IMR-90 (cell line): Measurements from ENCODE around the gene CLEC1A. TPM values are rescaled to one million over a fixed set of nuclear protein-coding genes. Genes with fewer than 3 reads are reported as not detected.

ENCODE experiments used
- ATAC-seq: fragments of 200-7000 bp; cut with Tn5 transposase; 2 replicates; pipeline ENCODE4 v1.9.1; 2020; ENCODE audit warnings: low read depth, mild to moderate bottlenecking, moderate library complexity
- BruUV-seq: library from RNA; stranded (reverse); fragments of 400-500 nt; replicated peaks from 2 replicates; lab custom pipeline; 2021; lab: Mats Ljungman, UMichigan
- CTCF ChIA-PET: fragments of 300-600 bp; formaldehyde crosslinking; extraction: SDS; loops from one replicate; lab custom pipeline; 2021; ENCODE audit warnings: antibody characterized with exemption; lab: Yijun Ruan, JAX
- POLR2A ChIA-PET: fragments of 300-600 bp; sonication (Branson Sonifier 250); formaldehyde crosslinking; loops from one replicate; lab custom pipeline; 2022; ENCODE audit warnings: antibody characterized with exemption; ENCODE audit not compliant: unreplicated experiment; lab: Charles Lee
- DNase-seq: peaks from one replicate; pipeline ENCODE4 v3.0.0; 2013
- H2AFZ ChIP-seq: replicated peaks from 2 replicates; pipeline ENCODE3; 2013; ENCODE audit warnings: low read length, mild to moderate bottlenecking; ENCODE audit not compliant: poor library complexity
- H2AK5ac ChIP-seq: 2 replicates; pipeline ENCODE4 v1.6.1; 2013; ENCODE audit warnings: low read depth, low read length, inconsistent platforms
- H2AK9ac ChIP-seq: replicated peaks from 2 replicates; pipeline ENCODE3; 2013; ENCODE audit warnings: mild to moderate bottlenecking, low read depth, low read length, moderate library complexity; ENCODE audit not compliant: poor library complexity
- H2BK120ac ChIP-seq: 2 replicates; pipeline ENCODE4 v1.6.1; 2013; ENCODE audit warnings: low read depth, low read length, inconsistent platforms
- H2BK15ac ChIP-seq: 3 replicates; pipeline ENCODE4 v1.6.1; 2013; ENCODE audit warnings: low read depth, low read length, inconsistent platforms
- H2BK20ac ChIP-seq: 2 replicates; pipeline ENCODE4 v1.6.1; 2013; ENCODE audit warnings: low read depth, mild to moderate bottlenecking, inconsistent platforms, low read length, moderate library complexity
- H2BK5ac ChIP-seq: 2 replicates; pipeline ENCODE4 v1.6.1; 2013; ENCODE audit warnings: mild to moderate bottlenecking, low read depth, low read length, inconsistent platforms; ENCODE audit not compliant: poor library complexity, severe bottlenecking
- H3K14ac ChIP-seq: replicated peaks from 2 replicates; pipeline ENCODE4 v1.6.1; 2013; ENCODE audit warnings: low read depth, low read length, inconsistent platforms
- H3K18ac ChIP-seq: 2 replicates; pipeline ENCODE4 v1.6.1; 2013; ENCODE audit warnings: low read depth, low read length, control low read depth
- H3K23ac ChIP-seq: 2 replicates; pipeline ENCODE4 v1.6.1; 2013; ENCODE audit warnings: low read depth, low read length, inconsistent platforms
- H3K27ac ChIP-seq: 2 replicates; pipeline ENCODE4 v1.5.1; 2013; ENCODE audit warnings: mild to moderate bottlenecking, control low read depth, low read length; ENCODE audit not compliant: insufficient read depth
- H3K27me3 ChIP-seq: 2 replicates; pipeline ENCODE4 v1.6.1; 2013; ENCODE audit warnings: low read length; ENCODE audit not compliant: control insufficient read depth, insufficient read depth
- H3K36me3 ChIP-seq: 2 replicates; pipeline ENCODE4 v1.6.1; 2013; ENCODE audit warnings: low read length, mixed read lengths; ENCODE audit not compliant: control insufficient read depth, insufficient read depth
- H3K4ac ChIP-seq: 2 replicates; pipeline ENCODE4 v1.6.1; 2013; ENCODE audit warnings: low read depth, low read length, inconsistent platforms
- H3K4me1 ChIP-seq: 2 replicates; pipeline ENCODE4 v1.6.1; 2013; ENCODE audit warnings: low read length, mixed read lengths; ENCODE audit not compliant: control insufficient read depth, insufficient read depth
- H3K4me2 ChIP-seq: 2 replicates; pipeline ENCODE4 v1.6.1; 2013; ENCODE audit warnings: low read depth, mild to moderate bottlenecking, control low read depth, low read length, moderate library complexity
- H3K4me3 ChIP-seq: 2 replicates; pipeline ENCODE4 v1.5.1; 2013; ENCODE audit warnings: low read depth, mild to moderate bottlenecking, control low read depth, low read length, moderate library complexity; ENCODE audit not compliant: insufficient read depth
- H3K56ac ChIP-seq: 2 replicates; pipeline ENCODE4 v1.6.1; 2013; ENCODE audit warnings: low read length, inconsistent platforms; ENCODE audit not compliant: insufficient read depth; ENCODE audit errors: extremely low read depth
- H3K79me1 ChIP-seq, 2 experiments: 2 replicates each; pipeline ENCODE4 v1.6.1; 2013; ENCODE audit warnings: low read length in 2 of 2, inconsistent platforms in 1 of 2, low read depth in 1 of 2
- H3K9ac ChIP-seq: 2 replicates; pipeline ENCODE4 v1.6.1; 2013; ENCODE audit warnings: low read depth, low read length, control low read depth
- H3K9me1 ChIP-seq: 2 replicates; pipeline ENCODE4 v1.6.1; 2013; ENCODE audit warnings: low read length, inconsistent platforms; ENCODE audit not compliant: insufficient read depth
- H3K9me3 ChIP-seq: 2 replicates; pipeline ENCODE4 v1.6.1; 2013; ENCODE audit warnings: low read length; ENCODE audit not compliant: control insufficient read depth, insufficient read depth
- H4K20me1 ChIP-seq: 2 replicates; pipeline ENCODE4 v1.6.1; 2013; ENCODE audit warnings: low read length, inconsistent platforms; ENCODE audit not compliant: insufficient read depth
- H4K5ac ChIP-seq: 2 replicates; pipeline ENCODE4 v1.6.1; 2013; ENCODE audit warnings: mild to moderate bottlenecking, low read depth, low read length, control low read depth
- H4K8ac ChIP-seq, 2 experiments: 2 replicates each; pipeline ENCODE4 v1.6.1; 2013; ENCODE audit warnings: low read depth in 2 of 2, low read length in 2 of 2, control low read depth in 1 of 2, inconsistent platforms in 1 of 2
- H4K91ac ChIP-seq: 2 replicates; pipeline ENCODE4 v1.6.1; 2013; ENCODE audit warnings: low read depth, low read length, inconsistent platforms; ENCODE audit not compliant: insufficient read depth
- BHLHE40 ChIP-seq: fragments of 150-350 bp; IDR thresholded peaks from 2 replicates; pipeline ENCODE4 v1.6.1; 2016; ENCODE audit warnings: mild to moderate bottlenecking, low read depth, low read length
- CEBPB ChIP-seq: IDR thresholded peaks from 2 replicates; pipeline ENCODE4 v1.6.1; 2012; ENCODE audit warnings: low read depth, low read length, improper control_type of control experiment
- CHD1 ChIP-seq: IDR thresholded peaks from 2 replicates; pipeline ENCODE4 v1.6.1; 2012; ENCODE audit warnings: low read depth, low read length, improper control_type of control experiment
- FOS ChIP-seq: fragments of 150-350 bp; IDR thresholded peaks from 2 replicates; pipeline ENCODE4 v1.6.1; 2016; ENCODE audit warnings: low read depth, low read length
- MAFK ChIP-seq: IDR thresholded peaks from 2 replicates; pipeline ENCODE4 v1.6.1; 2012; ENCODE audit warnings: low read depth, low read length, improper control_type of control experiment
- MAZ ChIP-seq: IDR thresholded peaks from 2 replicates; pipeline ENCODE4 v1.6.1; 2012; ENCODE audit warnings: low read depth, mild to moderate bottlenecking, low read length, improper control_type of control experiment, moderate library complexity, borderline replicate concordance
- MXI1 ChIP-seq: IDR thresholded peaks from 2 replicates; pipeline ENCODE4 v1.6.1; 2012; ENCODE audit warnings: low read depth, mild to moderate bottlenecking, low read length, moderate library complexity, borderline replicate concordance
- NFE2L2 ChIP-seq: fragments of 150-350 bp; IDR thresholded peaks from 2 replicates; pipeline ENCODE4 v1.6.1; 2016; ENCODE audit warnings: low read depth, mild to moderate bottlenecking, low read length
- POLR2A ChIP-seq: IDR thresholded peaks from 2 replicates; pipeline ENCODE4 v1.6.1; 2012; ENCODE audit warnings: mild to moderate bottlenecking, low read depth, low read length
- RAD21 ChIP-seq: IDR thresholded peaks from 2 replicates; pipeline ENCODE4 v1.6.1; 2012; ENCODE audit warnings: low read length, improper control_type of control experiment
- RCOR1 ChIP-seq: IDR thresholded peaks from 2 replicates; pipeline ENCODE4 v1.6.1; 2012; ENCODE audit warnings: mild to moderate bottlenecking, low read length, improper control_type of control experiment; ENCODE audit not compliant: insufficient replicate concordance
- RFX5 ChIP-seq: IDR thresholded peaks from 2 replicates; pipeline ENCODE4 v1.8.0; 2012; ENCODE audit warnings: low read depth, mild to moderate bottlenecking, low read length, moderate library complexity
- SMC3 ChIP-seq: fragments of 150-350 bp; IDR thresholded peaks from 2 replicates; pipeline ENCODE4 v1.6.1; 2016; ENCODE audit warnings: low read depth, mild to moderate bottlenecking, antibody characterized with exemption, low read length, moderate library complexity
- WGBS, 2 experiments: methylation state at CpG; one replicate each; pipeline versions ENCODE4 v1.1.5 to v1.1.7; 2013; ENCODE audit warnings: missing lambda C conversion rate in 2 of 2; ENCODE audit not compliant: insufficient read length in 1 of 2; ENCODE audit errors: extremely low coverage in 2 of 2; 5-methylcytosine and 5-hydroxymethylcytosine counted together
- dilution Hi-C: fragments of 300-500 bp; cut with HindIII; formaldehyde crosslinking; loops from one replicate; pipeline ENCODE4 v1.14.3; 2018; ENCODE audit warnings: low sequenced_read_pairs; ENCODE audit not compliant: unreplicated experiment
- in situ Hi-C: fragments of 300-500 bp; cut with MboI; formaldehyde crosslinking; loops from 3 replicates; pipeline ENCODE4 v1.14.3; 2019; ENCODE audit warnings: low sequenced_read_pairs, inconsistent platforms, mixed read lengths
- intact Hi-C: fragments of 100-400 bp; cut with micrococcal nuclease; formaldehyde crosslinking; loops from 2 replicates; pipeline ENCODE4 v1.10.0; 2022
- polyA plus RNA-seq, 3 experiments: library from polyadenylated mRNA; depleted of rRNA; stranded (reverse); fragments of >200 nt; gene quantifications; 2 replicates each; pipeline ENCODE4 v1.2.3, GENCODE V29; 2012; ENCODE audit warnings: low replicate concordance in 1 of 3
- total RNA-seq: library from RNA; depleted of rRNA; stranded (reverse); fragments of >200 nt; gene quantifications from 2 replicates; pipeline ENCODE4 v1.2.3, GENCODE V29; 2012
- TF ChIP-seq, protein P1 (sequence below): fragments of 150-350 bp; IDR thresholded peaks from 2 replicates; pipeline ENCODE4 v1.6.1; 2017; ENCODE audit warnings: mild to moderate bottlenecking, antibody characterized with exemption, low read length, low read depth
- TF ChIP-seq, protein P2 (sequence below): conservative IDR thresholded peaks from 2 replicates; pipeline ENCODE4 v1.5.1; 2012; ENCODE audit warnings: mild to moderate bottlenecking, low read depth, low read length, improper control_type of control experiment
- TF ChIP-seq, protein P3 (sequence below): fragments of 150-350 bp; IDR thresholded peaks from 2 replicates; pipeline ENCODE4 v1.6.1; 2016; ENCODE audit warnings: low read depth, mild to moderate bottlenecking, low read length, moderate library complexity, borderline replicate concordance

Gene CLEC1A
- total and polyA plus RNA-seq, 2 of the 4 experiments (the other 2 are of a cell fraction), result not detected

DNA sequence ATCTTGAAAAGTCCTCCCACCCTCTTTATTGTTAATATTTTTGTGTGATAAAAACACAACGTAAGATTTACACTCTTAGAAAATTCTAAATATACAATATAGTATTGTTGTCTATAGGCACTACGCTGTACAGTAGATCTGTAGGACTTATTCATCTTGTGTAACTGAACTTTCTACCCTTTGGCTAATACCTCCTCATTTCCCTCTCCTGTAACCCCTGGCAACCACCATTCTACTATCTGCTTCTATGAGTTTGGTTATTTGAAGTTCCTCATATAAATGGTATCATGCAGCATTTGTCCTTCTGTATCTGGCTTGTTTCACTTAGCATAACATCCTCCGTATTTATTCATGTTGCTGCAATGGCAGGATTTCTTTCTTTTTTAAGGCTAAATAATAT is 73.5 kb downstream of the CLEC1A start:
- Histone ChIP-seq H2BK5ac (no peak overlapping the region), H3K23ac (no peak overlapping the region), H2AFZ (no peak overlapping the region), H3K4me2 (no peak overlapping the region), H2BK15ac (no peak overlapping the region), H3K36me3 (no peaks in the 10 kb centered on the region), H3K27ac (no peak overlapping the region), H2BK20ac (no peak overlapping the region), H3K4ac (no peak overlapping the region), H2AK5ac (no peak overlapping the region), H4K5ac (no peak overlapping the region), H2BK120ac (no peak overlapping the region), H3K27me3 (no peaks in the 10 kb centered on the region), H3K56ac (no peak overlapping the region), H4K91ac (no peak overlapping the region), H4K8ac (no peak overlapping the region), H3K9me1 (peaks cover 3% of the 10 kb centered on the region; the same call in 1 of the 2 replicates), H3K9ac (no peak overlapping the region), H3K4me3 (no peak overlapping the region), H3K4me1 (no peaks in the 10 kb centered on the region; the same call in 1 of the 2 replicates), H2AK9ac (no peak overlapping the region), H3K14ac (no peak overlapping the region), H3K79me1 (no peaks in the 10 kb centered on the region), H3K18ac (no peak overlapping the region), H4K20me1 (no peaks in the 10 kb centered on the region), H3K9me3 (no peaks in the 10 kb centered on the region)
- no TSS peak for BruUV-seq
- no peak for TF ChIP-seq RCOR1
- TF ChIP-seq NFE2L2, result no peak
- no peak for TF ChIP-seq RFX5
- no peak for TF ChIP-seq BHLHE40
- no peak for TF ChIP-seq MAFK
- no peak for TF ChIP-seq CEBPB
- TF ChIP-seq MXI1, result no peak
- TF ChIP-seq, protein P1, sequence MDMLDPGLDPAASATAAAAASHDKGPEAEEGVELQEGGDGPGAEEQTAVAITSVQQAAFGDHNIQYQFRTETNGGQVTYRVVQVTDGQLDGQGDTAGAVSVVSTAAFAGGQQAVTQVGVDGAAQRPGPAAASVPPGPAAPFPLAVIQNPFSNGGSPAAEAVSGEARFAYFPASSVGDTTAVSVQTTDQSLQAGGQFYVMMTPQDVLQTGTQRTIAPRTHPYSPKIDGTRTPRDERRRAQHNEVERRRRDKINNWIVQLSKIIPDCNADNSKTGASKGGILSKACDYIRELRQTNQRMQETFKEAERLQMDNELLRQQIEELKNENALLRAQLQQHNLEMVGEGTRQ, result no peak
- TF ChIP-seq, protein P2, sequence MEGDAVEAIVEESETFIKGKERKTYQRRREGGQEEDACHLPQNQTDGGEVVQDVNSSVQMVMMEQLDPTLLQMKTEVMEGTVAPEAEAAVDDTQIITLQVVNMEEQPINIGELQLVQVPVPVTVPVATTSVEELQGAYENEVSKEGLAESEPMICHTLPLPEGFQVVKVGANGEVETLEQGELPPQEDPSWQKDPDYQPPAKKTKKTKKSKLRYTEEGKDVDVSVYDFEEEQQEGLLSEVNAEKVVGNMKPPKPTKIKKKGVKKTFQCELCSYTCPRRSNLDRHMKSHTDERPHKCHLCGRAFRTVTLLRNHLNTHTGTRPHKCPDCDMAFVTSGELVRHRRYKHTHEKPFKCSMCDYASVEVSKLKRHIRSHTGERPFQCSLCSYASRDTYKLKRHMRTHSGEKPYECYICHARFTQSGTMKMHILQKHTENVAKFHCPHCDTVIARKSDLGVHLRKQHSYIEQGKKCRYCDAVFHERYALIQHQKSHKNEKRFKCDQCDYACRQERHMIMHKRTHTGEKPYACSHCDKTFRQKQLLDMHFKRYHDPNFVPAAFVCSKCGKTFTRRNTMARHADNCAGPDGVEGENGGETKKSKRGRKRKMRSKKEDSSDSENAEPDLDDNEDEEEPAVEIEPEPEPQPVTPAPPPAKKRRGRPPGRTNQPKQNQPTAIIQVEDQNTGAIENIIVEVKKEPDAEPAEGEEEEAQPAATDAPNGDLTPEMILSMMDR, result no peak
- no peak for TF ChIP-seq FOS
- no peak for TF ChIP-seq POLR2A
- no peak for TF ChIP-seq MAZ
- TF ChIP-seq, protein P3, sequence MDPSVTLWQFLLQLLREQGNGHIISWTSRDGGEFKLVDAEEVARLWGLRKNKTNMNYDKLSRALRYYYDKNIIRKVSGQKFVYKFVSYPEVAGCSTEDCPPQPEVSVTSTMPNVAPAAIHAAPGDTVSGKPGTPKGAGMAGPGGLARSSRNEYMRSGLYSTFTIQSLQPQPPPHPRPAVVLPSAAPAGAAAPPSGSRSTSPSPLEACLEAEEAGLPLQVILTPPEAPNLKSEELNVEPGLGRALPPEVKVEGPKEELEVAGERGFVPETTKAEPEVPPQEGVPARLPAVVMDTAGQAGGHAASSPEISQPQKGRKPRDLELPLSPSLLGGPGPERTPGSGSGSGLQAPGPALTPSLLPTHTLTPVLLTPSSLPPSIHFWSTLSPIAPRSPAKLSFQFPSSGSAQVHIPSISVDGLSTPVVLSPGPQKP, result no peak
- TF ChIP-seq SMC3, result no peak
- no peak for TF ChIP-seq CHD1
- TF ChIP-seq RAD21, result no peak
- no peak for ATAC-seq
- POLR2A ChIA-PET, result no interaction called here
- no CpG with 5 or more reads among the region's 3 CpGs for WGBS, 2 experiments
- CTCF ChIA-PET, result no interaction called here
- intact Hi-C loops, result no loop called here
- dilution Hi-C loops, result no loop called here
- in situ Hi-C loops, result no loop called here
- no peak for DNase-seq
